ENCODE data around the gene AEBP1.
A peak's percentile ranks its signal among the peaks of the same experiment; 100 is the strongest.

AEBP1 gene

DNA sequence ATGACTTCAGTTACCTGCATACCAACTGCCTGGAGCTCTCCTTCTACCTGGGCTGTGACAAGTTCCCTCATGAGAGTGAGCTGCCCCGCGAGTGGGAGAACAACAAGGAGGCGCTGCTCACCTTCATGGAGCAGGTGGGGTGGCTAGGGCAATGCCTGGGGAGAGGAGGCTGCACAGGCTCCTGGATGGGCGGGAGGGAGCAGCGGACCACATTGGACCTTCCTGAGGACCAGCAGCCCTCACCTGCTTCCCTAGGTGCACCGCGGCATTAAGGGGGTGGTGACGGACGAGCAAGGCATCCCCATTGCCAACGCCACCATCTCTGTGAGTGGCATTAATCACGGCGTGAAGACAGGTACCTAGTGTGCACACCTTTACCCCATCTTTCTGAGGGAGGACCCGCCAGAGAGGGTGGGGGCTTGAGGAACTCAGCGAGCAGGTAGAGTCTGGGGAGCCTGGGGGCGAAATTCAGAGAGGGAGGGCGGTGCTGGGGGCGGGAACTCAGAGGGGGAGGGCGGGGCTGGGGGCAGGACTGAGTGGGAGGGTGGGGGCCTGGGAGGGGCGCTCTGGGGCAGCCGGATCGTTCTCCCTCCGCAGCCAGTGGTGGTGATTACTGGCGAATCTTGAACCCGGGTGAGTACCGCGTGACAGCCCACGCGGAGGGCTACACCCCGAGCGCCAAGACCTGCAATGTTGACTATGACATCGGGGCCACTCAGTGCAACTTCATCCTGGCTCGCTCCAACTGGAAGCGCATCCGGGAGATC, 9.0 kb downstream of the AEBP1 start:
- H3K27me3 ChIP-seq (ENCODE audit: insufficient read depth, low read length, poor library complexity): no peaks in the 10 kb centered on the region
- H3K36me3 ChIP-seq (ENCODE audit: insufficient read depth, low read length): peaks cover 99% of the 10 kb centered on the region
- peaks cover 94% of the 10 kb centered on the region for H4K20me1 ChIP-seq (ENCODE audit: insufficient read depth, low read length)
- no peak overlapping the region for H3K9ac ChIP-seq (ENCODE audit: low read depth, low read length)
- H3K4me1 ChIP-seq (ENCODE audit: insufficient read depth, low read length): peaks cover 27% of the 10 kb centered on the region
- H3K4me3 ChIP-seq (ENCODE audit: low read depth in 1 of 2, low read length in 2 of 2): no peak overlapping the region
- H3K9me3 ChIP-seq (ENCODE audit: insufficient read depth, low read length, severe bottlenecking): no peaks in the 10 kb centered on the region
- H2AFZ ChIP-seq (ENCODE audit: low read depth, low read length): no peak overlapping the region
- H3K27ac ChIP-seq (ENCODE audit: low read length): no peak overlapping the region
- peak; percentile 5; the same call in 2 of the 3 replicates for ATAC-seq (ENCODE audit: insufficient read depth, low read depth)
- H3K4me2 ChIP-seq (ENCODE audit: insufficient read depth, low read length): no peak overlapping the region
- no peak for TF ChIP-seq EZH2 (IDR thresholded peaks at IDR 0.05; ENCODE audit: borderline replicate concordance, low read depth, low read length, severe bottlenecking)
- TF ChIP-seq, protein P1, sequence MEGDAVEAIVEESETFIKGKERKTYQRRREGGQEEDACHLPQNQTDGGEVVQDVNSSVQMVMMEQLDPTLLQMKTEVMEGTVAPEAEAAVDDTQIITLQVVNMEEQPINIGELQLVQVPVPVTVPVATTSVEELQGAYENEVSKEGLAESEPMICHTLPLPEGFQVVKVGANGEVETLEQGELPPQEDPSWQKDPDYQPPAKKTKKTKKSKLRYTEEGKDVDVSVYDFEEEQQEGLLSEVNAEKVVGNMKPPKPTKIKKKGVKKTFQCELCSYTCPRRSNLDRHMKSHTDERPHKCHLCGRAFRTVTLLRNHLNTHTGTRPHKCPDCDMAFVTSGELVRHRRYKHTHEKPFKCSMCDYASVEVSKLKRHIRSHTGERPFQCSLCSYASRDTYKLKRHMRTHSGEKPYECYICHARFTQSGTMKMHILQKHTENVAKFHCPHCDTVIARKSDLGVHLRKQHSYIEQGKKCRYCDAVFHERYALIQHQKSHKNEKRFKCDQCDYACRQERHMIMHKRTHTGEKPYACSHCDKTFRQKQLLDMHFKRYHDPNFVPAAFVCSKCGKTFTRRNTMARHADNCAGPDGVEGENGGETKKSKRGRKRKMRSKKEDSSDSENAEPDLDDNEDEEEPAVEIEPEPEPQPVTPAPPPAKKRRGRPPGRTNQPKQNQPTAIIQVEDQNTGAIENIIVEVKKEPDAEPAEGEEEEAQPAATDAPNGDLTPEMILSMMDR (IDR thresholded peaks at IDR 0.05; ENCODE audit: borderline replicate concordance, extremely low read depth, low read length, poor library complexity, severe bottlenecking): peak; percentile 8
- peak; percentile 30 for DNase-seq
- H3K79me2 ChIP-seq (ENCODE audit: insufficient read depth, low read length): peaks cover 56% of the 10 kb centered on the region

DNA sequence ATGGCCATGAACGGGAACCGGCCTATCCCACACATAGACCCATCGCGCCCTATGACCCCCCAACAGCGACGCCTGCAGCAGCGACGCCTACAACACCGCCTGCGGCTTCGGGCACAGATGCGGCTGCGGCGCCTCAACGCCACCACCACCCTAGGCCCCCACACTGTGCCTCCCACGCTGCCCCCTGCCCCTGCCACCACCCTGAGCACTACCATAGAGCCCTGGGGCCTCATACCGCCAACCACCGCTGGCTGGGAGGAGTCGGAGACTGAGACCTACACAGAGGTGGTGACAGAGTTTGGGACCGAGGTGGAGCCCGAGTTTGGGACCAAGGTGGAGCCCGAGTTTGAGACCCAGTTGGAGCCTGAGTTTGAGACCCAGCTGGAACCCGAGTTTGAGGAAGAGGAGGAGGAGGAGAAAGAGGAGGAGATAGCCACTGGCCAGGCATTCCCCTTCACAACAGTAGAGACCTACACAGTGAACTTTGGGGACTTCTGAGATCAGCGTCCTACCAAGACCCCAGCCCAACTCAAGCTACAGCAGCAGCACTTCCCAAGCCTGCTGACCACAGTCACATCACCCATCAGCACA, 9.7 kb downstream of the AEBP1 start:
- Histone ChIP-seq H3K36me3 (ENCODE audit: insufficient read depth, low read length) (peaks cover 95% of the 10 kb centered on the region), H4K20me1 (ENCODE audit: insufficient read depth, low read length) (peaks cover 88% of the 10 kb centered on the region), H3K4me3 (ENCODE audit: low read depth in 1 of 2, low read length in 2 of 2) (no peak overlapping the region), H3K9ac (ENCODE audit: low read depth, low read length) (no peak overlapping the region), H3K27me3 (ENCODE audit: insufficient read depth, low read length, poor library complexity) (no peaks in the 10 kb centered on the region), H3K27ac (ENCODE audit: low read length) (0 out of 2 replicates have a peak overlapping the region, but pooled peaks have one; percentile 15), H3K79me2 (ENCODE audit: insufficient read depth, low read length) (peaks cover 51% of the 10 kb centered on the region), H2AFZ (ENCODE audit: low read depth, low read length) (no peak overlapping the region), H3K4me1 (ENCODE audit: insufficient read depth, low read length) (peaks cover 20% of the 10 kb centered on the region), H3K4me2 (ENCODE audit: insufficient read depth, low read length) (no peak overlapping the region), H3K9me3 (ENCODE audit: insufficient read depth, low read length, severe bottlenecking) (no peaks in the 10 kb centered on the region)
- TF ChIP-seq, protein P1 (IDR thresholded peaks at IDR 0.05; ENCODE audit: borderline replicate concordance, extremely low read depth, low read length, poor library complexity, severe bottlenecking): no peak
- TF ChIP-seq EZH2 (IDR thresholded peaks at IDR 0.05; ENCODE audit: borderline replicate concordance, low read depth, low read length, severe bottlenecking): no peak
- ATAC-seq (ENCODE audit: insufficient read depth, low read depth) (peak; percentile 15; the same call in 2 of the 3 replicates), DNase-seq (peak; percentile 32)

DNA sequence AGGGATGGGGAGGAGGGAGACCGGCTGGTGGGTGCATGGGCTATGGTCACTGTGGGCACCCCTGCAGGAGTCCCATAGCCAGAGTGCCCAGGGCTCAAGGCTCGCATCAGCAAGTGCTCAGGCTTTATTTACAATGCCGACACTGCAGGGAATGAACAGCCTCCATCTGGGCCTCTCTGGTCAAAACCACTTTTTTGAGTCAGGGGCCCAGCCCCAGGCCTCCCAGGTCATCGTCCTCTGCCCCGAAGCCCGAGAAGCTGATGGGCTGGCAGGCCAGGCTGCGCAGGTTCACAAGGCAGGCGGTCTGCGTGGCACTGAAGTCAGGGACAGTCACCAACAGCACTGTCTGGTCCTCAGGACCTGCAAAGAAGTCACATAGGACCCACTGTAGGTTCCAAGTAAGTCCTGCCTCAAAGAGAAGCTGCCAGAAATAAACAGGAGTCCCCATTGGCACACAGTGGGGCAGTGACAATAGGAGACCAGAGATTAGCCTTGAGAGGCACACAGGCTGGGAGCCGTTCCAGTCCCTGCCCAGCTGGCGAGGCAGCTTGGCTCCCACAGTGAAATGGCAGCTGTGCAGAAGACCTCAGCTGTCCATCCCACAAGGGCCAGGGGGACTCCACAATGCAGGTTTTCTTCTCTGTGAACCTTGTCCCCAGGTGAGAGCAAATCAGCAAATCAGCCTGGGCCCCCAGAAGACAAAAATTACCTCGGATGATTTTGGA, 10.6 kb downstream of the AEBP1 start:
- Histone ChIP-seq H3K27me3 (ENCODE audit: insufficient read depth, low read length, poor library complexity) (no peaks in the 10 kb centered on the region), H3K36me3 (ENCODE audit: insufficient read depth, low read length) (peaks cover 95% of the 10 kb centered on the region), H3K4me2 (ENCODE audit: insufficient read depth, low read length) (peak overlapping the region; percentile 10; the same call in 1 of the 2 replicates), H2AFZ (ENCODE audit: low read depth, low read length) (no peak overlapping the region), H3K9ac (ENCODE audit: low read depth, low read length) (no peak overlapping the region), H3K4me1 (ENCODE audit: insufficient read depth, low read length) (peaks cover 22% of the 10 kb centered on the region), H3K9me3 (ENCODE audit: insufficient read depth, low read length, severe bottlenecking) (no peaks in the 10 kb centered on the region), H4K20me1 (ENCODE audit: insufficient read depth, low read length) (peaks cover 86% of the 10 kb centered on the region), H3K27ac (ENCODE audit: low read length) (0 out of 2 replicates have a peak overlapping the region, but pooled peaks have one; percentile 15), H3K4me3 (ENCODE audit: low read depth in 1 of 2, low read length in 2 of 2) (no peak overlapping the region), H3K79me2 (ENCODE audit: insufficient read depth, low read length) (peaks cover 51% of the 10 kb centered on the region)
- DNase-seq (peak; percentile 33), ATAC-seq (ENCODE audit: insufficient read depth, low read depth) (peak; percentile 15)
- TF ChIP-seq, protein P1 (IDR thresholded peaks at IDR 0.05; ENCODE audit: borderline replicate concordance, extremely low read depth, low read length, poor library complexity, severe bottlenecking): no peak
- no peak for TF ChIP-seq EZH2 (IDR thresholded peaks at IDR 0.05; ENCODE audit: borderline replicate concordance, low read depth, low read length, severe bottlenecking)

Data from DND-41 (cell line).